Fibroblast of lung (primary cell): ENCODE results near the gene CHD5. TPM values are rescaled to one million over a fixed set of nuclear protein-coding genes. Genes with fewer than 3 reads are reported as not detected.

Experiments
- DNase-seq, 2 donors: peaks; one replicate each; pipeline versions ENCODE4 v3.0.0 to v3.0.0-alpha.2; 2010; ENCODE audit warnings: low read depth in 2 of 2
- H2AFZ ChIP-seq: 2 replicates; pipeline ENCODE4 v1.5.1; 2012; ENCODE audit warnings: low read length, control low read depth, inconsistent platforms
- H3K27ac ChIP-seq: 2 replicates; pipeline ENCODE4 v1.5.1; 2011; ENCODE audit warnings: low read length, control low read depth; ENCODE audit not compliant: insufficient read depth
- H3K27me3 ChIP-seq: 2 replicates; pipeline ENCODE4 v1.5.1; 2011; ENCODE audit warnings: mild to moderate bottlenecking, low read length; ENCODE audit not compliant: control insufficient read depth, insufficient read depth
- H3K36me3 ChIP-seq: 2 replicates; pipeline ENCODE4 v1.5.1; 2011; ENCODE audit warnings: low read length; ENCODE audit not compliant: control insufficient read depth, insufficient read depth
- H3K4me1 ChIP-seq: 2 replicates; pipeline ENCODE4 v1.5.1; 2011; ENCODE audit warnings: low read length; ENCODE audit not compliant: control insufficient read depth, insufficient read depth; ENCODE audit errors: extremely low read depth
- H3K4me2 ChIP-seq: 2 replicates; pipeline ENCODE4 v1.5.1; 2011; ENCODE audit warnings: low read length, control low read depth; ENCODE audit not compliant: insufficient read depth; ENCODE audit errors: extremely low read depth
- H3K4me3 ChIP-seq, 4 experiments: fragments of 200-600 bp in 1 of 4; sonication (generic) in 1 of 4; replicated peaks in 1 of 4; 2 replicates each; pipeline ENCODE4 v1.5.1; 2011 to 2016; ENCODE audit warnings: low read length in 4 of 4, low read depth in 3 of 4, mild to moderate bottlenecking in 3 of 4, control low read depth in 2 of 4, inconsistent platforms in 1 of 4, mixed read lengths in 1 of 4; ENCODE audit not compliant: insufficient read depth in 1 of 4; ENCODE audit errors: control extremely low read depth in 1 of 4
- H3K79me2 ChIP-seq: 2 replicates; pipeline ENCODE4 v1.5.1; 2012; ENCODE audit warnings: mild to moderate bottlenecking, low read length, inconsistent platforms; ENCODE audit not compliant: control insufficient read depth, insufficient read depth
- H3K9ac ChIP-seq: 2 replicates; pipeline ENCODE4 v1.5.1; 2011; ENCODE audit warnings: mild to moderate bottlenecking, low read length, control low read depth; ENCODE audit not compliant: insufficient read depth
- H3K9me3 ChIP-seq: 2 replicates; pipeline ENCODE4 v1.5.1; 2012; ENCODE audit warnings: low read depth, low read length; ENCODE audit not compliant: control insufficient read depth, insufficient read depth
- H4K20me1 ChIP-seq: 2 replicates; pipeline ENCODE4 v1.5.1; 2011; ENCODE audit warnings: low read length; ENCODE audit not compliant: control insufficient read depth, insufficient read depth; ENCODE audit errors: extremely low read depth
- CTCF ChIP-seq, 2 donors: IDR thresholded peaks in 1 of 2; conservative IDR thresholded peaks in 1 of 2; 1 replicate in 1 of 2; 2 replicates in 1 of 2; pipeline ENCODE4 v1.5.1; 2011 to 2012; ENCODE audit warnings: low read length in 2 of 2, control low read depth in 1 of 2, inconsistent platforms in 1 of 2, low read depth in 1 of 2, mild to moderate bottlenecking in 1 of 2
- EZH2 ChIP-seq: IDR thresholded peaks from 2 replicates; pipeline ENCODE4 v1.5.1; 2012; ENCODE audit warnings: low read length, control low read depth, mild to moderate bottlenecking; ENCODE audit errors: missing control alignments
- polyA plus RNA-seq, 2 donors: library from polyadenylated mRNA; depleted of rRNA in 1 of 2; stranded (reverse) in 1 of 2; unstranded in 1 of 2; fragments of >200 nt; gene quantifications; 2 replicates each; pipeline ENCODE4 v1.2.1, GENCODE V29; 2011 to 2012; ENCODE audit warnings: missing spikeins in 1 of 2
- total RNA-seq: library from RNA; depleted of rRNA; stranded (reverse); fragments of >200 nt; gene quantifications from 2 replicates; pipeline ENCODE4 v1.2.1, GENCODE V29; 2014

CHD5 gene
- total and polyA plus RNA-seq, 2 donors (not counting 1 experiment from before 2014, with no cell fraction given) = under 0.01 to 0.01 TPM

DNA sequence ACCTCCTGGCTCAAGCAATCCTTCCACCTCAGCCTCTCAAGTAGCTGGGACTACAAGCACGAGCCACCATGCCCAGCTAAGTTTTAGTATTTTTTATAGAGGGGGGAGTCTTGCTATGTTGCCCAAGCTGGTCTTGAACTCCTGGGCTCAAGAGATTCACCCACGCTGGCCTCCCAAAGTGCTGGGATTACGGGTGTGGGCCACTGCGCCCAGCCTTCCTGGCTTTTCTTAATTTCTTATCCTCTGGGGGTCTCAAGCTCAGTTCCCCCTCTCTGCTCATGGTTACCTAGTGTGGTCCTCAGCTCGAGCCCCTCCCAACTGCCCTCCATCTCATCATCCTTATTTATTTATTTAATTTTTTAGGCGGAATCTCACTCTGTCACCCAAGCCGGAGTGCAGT, 22.1 kb upstream of the CHD5 start:
- no peak for DNase-seq
- peaks cover 21% of the 10 kb centered on the region for H3K79me2 ChIP-seq
- no peak overlapping the region for H3K4me2 ChIP-seq
- no peaks in the 10 kb centered on the region for H4K20me1 ChIP-seq
- no peaks in the 10 kb centered on the region for H3K27me3 ChIP-seq
- H3K4me3 ChIP-seq = no peak overlapping the region
- H3K9me3 ChIP-seq = no peaks in the 10 kb centered on the region
- peaks cover 12% of the 10 kb centered on the region for H3K4me1 ChIP-seq
- H3K36me3 ChIP-seq = no peaks in the 10 kb centered on the region
- H2AFZ ChIP-seq = no peak overlapping the region
- H3K27ac ChIP-seq = no peak overlapping the region
- no peak overlapping the region for H3K9ac ChIP-seq
- TF ChIP-seq CTCF (conservative IDR thresholded peaks at IDR 0.05 in 1 of 2, IDR thresholded peaks at IDR 0.05 in 1 of 2; ENCODE audit: low read depth in 1 of 2, low read length in 2 of 2) (no peak), EZH2 (no peak)

GRCh38 chr1:6200188-6200809, 20.2 kb upstream of the CHD5 start:
- no peaks in the 10 kb centered on the region for H3K9me3 ChIP-seq
- H4K20me1 ChIP-seq = no peaks in the 10 kb centered on the region
- H3K4me1 ChIP-seq = peaks cover 12% of the 10 kb centered on the region
- peak overlapping the region; percentile 55 for H3K9ac ChIP-seq
- peaks cover 39% of the 10 kb centered on the region for H3K79me2 ChIP-seq
- TF ChIP-seq CTCF (conservative IDR thresholded peaks at IDR 0.05 in 1 of 2, IDR thresholded peaks at IDR 0.05 in 1 of 2; ENCODE audit: low read depth in 1 of 2, low read length in 2 of 2) (no peak), EZH2 (no peak)
- peak overlapping the region; percentile 92 for H2AFZ ChIP-seq
- H3K27me3 ChIP-seq = no peaks in the 10 kb centered on the region
- peak overlapping the region; percentile 56 to 100 (median 93) for H3K4me3 ChIP-seq
- peak overlapping the region; percentile 85 for H3K27ac ChIP-seq
- peak overlapping the region; percentile 97 for H3K4me2 ChIP-seq
- no peak for DNase-seq
- H3K36me3 ChIP-seq = peaks cover 3% of the 10 kb centered on the region

GRCh38 chr1:6199298-6200187, 19.4 kb upstream of the CHD5 start, which contains the start of gene RPL22:
Gene RPL22, minus strand, starts transcription at chr1:6199595. Its CDS starts 22 bp downstream, at chr1:6199573.
- Histone ChIP-seq H3K9me3 (no peaks in the 10 kb centered on the region), H3K36me3 (peaks cover 3% of the 10 kb centered on the region), H3K4me1 (peaks cover 9% of the 10 kb centered on the region), H3K9ac (peak within 1 kb of the TSS; percentile 96), H3K27me3 (no peaks in the 10 kb centered on the region), H3K4me3 (peak within 1 kb of the TSS; percentile 88 to 100 (median 93)), H3K4me2 (peak within 1 kb of the TSS; percentile 97), H2AFZ (peak within 1 kb of the TSS; percentile 92), H3K79me2 (peaks cover 41% of the 10 kb centered on the region), H4K20me1 (no peaks in the 10 kb centered on the region), H3K27ac (peak within 1 kb of the TSS; percentile 85)
- TF ChIP-seq CTCF (conservative IDR thresholded peaks at IDR 0.05 in 1 of 2, IDR thresholded peaks at IDR 0.05 in 1 of 2; ENCODE audit: low read depth in 1 of 2, low read length in 2 of 2) = no peak
- TF ChIP-seq EZH2 = no peak
- peak; percentile 99 for DNase-seq
